GM19328 (cell line): ENCODE data around the gene CFD.
"Not testable (repeated sequence)": the region's sequence is repeated elsewhere in the genome, so short reads cannot be mapped to it uniquely, and the experiment has no call there.

Experiments used
- ATAC-seq: cut with Tn5 transposase; IDR thresholded peaks from one replicate; pipeline ENCODE4 v1.9.1; 2021; ENCODE audit warnings: mild to moderate bottlenecking, moderate library complexity; ENCODE audit not compliant: unreplicated experiment

Gene CFD

DNA sequence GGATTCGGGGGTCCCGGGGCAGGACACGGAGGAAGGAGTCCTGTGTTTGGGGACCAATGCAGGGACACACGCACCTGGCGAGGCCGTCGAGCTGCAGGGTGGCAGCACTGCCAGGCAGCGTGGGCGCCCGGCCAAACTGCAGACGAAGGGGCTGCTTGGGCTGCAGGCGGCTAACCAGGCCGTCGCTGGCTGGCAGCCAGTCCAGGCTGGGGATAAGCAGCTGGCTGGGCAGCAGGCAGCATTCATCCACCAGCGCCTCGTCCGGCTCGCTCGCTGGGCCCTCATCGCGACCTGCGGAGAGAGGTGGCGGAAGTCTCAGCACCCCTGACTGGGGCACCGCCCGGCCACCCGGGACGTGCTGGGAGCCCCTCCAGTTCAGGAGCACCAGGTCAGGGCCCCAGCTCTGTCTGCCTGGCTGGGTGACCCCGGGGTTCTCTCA, 11.5 kb downstream of the CFD start:
- no peak for ATAC-seq

DNA sequence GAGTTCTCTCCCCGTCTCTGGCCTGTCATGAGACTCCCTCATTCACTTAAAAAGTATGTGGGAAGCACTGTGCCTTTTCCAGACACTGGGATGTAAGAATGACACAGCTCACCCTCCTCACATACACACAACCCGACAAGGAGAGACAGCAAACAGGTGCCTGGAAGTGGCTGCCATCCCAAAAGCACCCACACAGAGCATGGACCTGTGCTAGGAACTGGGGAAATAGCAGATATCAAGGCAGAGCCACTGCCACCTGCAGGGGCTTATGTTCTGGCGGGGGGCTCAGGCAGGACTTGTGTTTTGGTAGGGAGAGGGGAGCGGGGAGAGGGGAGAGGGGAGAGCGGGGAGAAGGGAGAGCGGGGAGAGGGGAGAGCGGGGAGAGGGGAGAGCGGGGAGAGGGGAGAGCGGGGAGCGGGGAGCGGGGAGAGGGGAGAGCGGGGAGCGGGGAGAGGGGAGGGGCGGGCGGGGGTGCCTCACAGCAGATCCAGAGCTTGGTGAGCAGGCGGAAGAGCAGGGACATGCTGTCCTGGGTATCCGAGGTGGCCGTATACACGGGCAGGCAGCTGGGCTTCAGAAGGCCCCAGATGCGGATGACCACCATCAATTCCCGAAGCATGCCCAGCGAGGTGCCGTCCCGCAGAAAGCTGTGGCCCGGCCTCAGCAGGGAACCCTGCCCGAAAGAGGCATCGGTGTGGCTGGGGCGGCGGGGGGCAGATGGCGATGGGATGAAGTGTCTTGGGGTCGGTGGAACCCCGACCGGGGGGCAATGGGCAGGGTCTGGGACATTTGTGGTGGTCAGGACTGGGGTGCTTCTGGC, 12.2 kb downstream of the CFD start:
- ATAC-seq, result no peak

DNA sequence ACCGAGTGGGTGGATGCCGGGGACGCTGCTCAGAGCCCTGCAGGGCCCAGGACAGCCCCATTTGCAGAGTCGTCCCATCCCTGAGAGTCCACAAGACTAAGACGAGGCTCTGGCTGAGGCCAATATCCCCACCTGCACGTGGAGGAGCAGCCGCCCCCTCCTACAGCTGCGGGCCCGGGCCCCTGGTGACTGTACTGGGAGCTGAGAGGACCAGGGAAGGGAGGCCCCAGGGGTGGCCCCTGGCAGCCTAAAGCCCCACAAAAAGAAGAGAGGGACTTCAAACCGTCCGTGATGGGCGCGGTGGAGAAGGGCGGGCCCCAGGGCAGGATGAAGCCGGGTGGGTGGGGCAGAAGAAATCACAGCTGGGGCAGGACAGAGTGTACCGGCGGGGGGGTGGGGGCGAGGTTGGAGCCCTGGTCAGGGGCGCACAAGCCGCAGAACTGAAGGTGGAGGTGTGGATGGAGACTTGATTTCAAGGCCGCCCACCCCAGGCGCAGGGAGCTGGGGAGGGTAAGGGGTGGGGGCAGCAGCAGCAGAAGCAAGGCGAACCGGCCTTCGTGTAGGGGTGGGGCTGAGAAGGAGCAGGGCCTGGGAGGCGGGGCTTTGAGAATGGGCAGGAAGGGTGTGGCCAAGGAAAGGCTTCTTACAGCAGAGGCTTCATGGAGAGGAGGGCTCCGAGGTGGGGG, 12.9 kb downstream of the CFD start:
- ATAC-seq, result no peak

DNA sequence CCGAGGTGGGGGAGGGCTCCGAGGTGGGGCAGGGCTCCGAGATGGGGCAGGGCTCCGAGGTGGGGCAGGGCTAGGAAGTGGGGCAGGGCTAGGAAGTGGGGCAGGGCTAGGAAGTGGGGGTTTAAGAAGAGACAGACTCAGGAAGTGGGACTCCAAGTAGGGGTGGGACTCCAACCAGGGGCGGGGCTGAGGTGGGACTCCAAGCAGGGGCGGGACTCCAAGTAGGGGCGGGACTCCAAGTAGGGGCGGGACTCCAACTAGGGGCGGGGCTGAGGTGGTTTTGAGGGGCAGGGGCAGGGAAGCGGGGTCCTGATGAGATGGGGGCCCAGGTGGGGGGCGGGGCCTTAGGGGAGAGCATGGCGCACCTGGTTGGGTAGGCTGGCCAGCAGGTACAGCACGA, 13.6 kb downstream of the CFD start:
- no peak for ATAC-seq

DNA sequence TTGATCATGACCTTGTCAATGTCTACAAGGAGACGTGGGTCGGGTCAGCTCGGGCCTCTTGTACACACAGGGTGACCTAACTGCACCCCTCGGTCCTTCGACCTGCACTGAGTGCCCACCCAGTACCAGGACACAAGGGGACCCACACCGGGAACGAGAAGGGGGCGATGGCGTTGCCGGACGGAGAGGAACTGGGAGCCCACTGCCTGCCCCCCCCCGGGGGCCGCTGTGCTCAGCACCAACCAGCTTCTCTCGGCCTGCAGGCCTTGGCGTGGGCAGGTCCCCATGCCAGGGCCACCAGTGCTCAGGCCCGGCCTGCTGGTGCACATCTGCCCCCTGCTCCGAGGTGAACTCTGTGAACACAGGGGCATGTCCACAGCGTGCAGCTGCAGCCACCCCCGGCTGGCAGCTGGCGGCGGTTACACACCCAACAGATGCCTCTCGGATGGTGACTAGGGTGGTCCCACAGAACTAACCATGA, 14.1 kb downstream of the CFD start:
- ATAC-seq, result no peak

DNA sequence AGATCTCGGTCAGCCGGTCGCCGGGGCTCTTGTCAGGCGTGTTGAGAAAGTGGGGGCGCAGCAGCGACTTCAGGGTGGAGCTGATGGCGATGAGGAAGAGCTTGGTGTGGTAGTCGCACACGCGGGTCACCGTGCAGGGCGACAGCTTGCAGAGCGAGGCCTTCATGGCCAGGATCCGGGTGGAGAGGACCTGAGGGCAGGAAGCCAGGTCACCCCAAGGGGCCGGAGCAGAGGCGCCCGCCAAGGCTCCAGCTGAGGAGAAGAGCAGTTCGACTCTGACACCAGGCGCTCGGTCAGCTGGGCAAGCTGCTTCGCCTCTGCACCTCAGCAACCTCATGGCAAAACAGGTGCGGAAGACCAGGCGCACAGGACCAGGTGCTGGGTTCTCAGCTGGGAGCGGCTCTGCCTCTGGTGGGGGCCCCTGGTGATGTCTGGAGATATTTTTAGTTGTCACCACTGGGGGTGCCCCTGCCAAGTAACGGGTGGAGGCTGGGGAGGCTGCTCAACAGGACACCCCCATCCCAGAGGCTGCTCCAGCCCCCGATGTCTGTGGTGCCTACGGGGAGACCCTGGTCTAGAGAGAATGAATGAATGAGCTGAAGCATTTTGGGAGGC, 15.9 kb downstream of the CFD start:
- no peak for ATAC-seq

DNA sequence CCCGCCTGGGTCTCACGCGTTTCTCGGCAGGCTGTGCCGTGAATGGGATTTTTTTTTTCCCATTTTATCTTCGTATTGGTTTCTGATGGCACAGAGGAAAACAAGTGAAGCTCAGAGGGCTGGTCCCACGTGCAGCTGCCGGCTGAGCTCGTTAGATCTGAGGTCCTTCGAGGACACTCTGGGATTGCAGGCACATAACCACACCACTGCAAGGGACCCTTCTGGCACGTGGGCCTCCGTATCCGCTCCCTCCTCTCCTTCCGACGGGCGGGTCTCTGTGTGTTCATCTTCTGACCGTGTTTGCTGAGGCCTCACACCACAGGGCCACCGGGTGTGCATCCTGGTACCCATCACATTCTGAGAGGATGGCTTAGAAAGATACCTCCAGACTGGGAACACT, 16.6 kb downstream of the CFD start:
- no peak for ATAC-seq

DNA sequence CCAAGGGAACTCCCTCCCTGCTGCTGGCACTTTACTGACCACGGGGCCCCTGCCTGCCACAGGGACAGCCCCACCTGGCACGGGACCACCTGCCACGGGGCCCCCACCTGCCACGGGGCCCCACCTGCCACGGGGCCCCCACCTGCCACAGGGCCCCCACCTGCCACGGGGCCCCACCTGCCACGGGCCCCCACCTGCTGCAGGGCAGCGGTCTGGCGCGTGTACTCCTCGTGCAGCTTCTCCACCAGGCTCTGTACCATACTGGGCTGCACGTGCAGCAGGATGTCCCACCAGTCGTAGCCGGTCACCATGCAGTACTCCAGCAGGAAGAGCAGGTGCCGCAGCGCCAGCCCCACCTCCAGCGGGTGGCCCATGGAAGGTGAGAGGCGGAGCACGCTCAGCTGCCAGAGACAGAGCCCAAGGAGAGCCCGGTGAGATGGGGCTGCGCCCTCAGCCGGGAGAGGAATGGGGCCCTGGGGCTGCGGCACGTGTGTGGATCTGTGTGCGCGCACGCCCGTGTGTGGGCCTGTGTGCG, 17.4 kb downstream of the CFD start:
- no peak for ATAC-seq

DNA sequence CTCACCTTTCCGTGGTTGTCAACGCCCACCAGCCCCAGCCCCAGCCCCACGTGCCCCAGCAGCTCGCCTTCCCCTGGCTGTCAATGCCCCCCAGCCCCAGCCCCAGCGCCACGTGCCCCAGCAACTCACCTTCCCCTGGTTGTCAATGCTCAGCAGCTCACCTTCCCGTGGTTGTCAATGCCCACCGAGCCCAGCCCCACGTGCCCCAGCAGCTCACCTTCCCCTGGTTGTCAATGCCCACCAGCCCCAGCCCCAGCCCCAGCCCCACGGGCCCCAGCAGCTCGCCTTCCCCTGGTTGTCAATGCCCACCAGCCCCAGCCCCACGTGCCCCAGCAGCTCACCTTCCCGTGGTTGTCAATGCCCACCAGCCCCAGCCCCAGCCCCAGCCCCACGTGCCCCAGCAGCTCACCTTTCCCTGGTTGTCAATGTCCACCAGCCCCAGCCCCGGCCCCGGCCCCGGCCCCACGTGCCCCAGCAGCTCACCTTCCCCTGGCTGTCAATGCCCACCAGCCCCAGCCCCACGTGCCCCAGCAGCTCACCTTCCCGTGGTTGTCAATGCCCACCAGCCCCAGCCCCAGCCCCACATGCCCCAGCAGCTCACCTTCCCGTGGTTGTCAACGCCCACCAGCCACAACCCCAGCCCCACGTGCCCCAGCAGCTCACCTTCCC, 18.7 kb downstream of the CFD start:
- ATAC-seq, result not testable (repeated sequence)

DNA sequence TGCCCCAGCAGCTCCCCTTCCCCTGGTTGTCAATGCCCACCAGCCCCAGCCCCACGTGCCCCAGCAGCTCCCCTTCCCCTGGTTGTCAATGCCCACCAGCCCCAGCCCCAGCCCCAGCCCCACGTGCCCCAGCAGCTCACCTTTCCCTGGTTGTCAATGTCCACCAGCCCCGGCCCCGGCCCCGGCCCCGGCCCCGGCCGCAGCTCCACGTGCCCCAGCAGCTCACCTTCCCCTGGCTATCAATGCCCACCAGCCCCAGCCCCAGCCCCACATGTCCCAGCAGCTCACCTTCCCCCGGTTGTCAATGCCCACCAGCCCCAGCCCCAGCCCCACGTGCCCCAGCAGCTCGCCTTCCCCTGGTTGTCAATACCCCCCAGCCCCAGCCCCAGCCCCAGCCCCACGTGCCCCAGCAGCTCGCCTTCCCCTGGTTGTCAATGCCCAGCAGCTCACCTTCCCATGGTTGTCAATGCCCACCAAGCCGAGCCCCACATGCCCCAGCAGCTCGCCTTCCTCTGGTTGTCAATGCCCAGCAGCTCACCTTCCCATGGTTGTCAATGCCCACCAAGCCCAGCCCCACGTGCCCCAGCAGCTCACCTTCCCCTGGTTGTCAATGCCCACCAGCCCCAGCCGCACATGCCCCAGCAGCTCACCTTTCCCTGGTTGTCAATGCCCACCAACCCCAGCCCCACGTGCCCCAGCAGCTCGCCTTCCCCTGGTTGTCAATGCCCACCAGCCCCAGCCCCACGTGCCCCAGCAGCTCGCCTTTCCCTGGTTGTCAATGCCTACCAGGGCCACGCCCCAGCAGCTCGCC, 19.5 kb downstream of the CFD start:
- not testable (repeated sequence) for ATAC-seq

DNA sequence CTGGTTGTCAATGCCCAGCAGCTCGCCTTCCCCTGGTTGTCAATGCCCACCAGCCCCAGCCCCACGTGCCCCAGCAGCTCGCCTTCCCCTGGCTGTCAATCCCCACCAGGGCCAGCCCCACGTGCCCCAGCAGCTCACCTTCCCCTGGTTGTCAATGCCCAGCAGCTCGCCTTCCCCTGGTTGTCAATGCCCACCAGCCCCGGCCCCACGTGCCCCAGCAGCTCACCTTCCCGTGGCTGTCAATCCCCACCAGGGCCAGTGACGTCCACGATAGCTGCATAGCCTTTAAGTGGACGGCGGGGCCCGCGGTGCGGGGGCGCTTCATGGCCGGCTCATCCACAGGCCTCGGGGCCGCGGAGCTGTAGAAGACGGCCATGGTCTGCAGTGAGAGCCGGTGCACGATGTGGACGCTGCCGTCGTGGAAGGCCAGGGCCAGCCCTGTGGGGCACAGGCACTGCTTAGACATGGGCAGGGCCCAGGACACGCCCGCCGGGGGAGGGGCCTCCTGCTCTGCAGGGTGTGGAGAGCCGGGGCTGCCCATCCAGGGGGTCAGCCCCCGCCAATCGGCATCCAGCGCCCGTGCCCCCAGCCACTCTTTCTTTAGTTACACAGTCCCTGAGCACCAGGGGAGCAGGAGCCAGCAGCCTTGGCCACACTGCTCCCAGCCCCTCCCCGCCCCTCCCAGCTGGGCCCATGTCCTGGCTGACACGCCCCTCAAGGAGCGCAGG, 20.4 kb downstream of the CFD start:
- no peak for ATAC-seq

DNA sequence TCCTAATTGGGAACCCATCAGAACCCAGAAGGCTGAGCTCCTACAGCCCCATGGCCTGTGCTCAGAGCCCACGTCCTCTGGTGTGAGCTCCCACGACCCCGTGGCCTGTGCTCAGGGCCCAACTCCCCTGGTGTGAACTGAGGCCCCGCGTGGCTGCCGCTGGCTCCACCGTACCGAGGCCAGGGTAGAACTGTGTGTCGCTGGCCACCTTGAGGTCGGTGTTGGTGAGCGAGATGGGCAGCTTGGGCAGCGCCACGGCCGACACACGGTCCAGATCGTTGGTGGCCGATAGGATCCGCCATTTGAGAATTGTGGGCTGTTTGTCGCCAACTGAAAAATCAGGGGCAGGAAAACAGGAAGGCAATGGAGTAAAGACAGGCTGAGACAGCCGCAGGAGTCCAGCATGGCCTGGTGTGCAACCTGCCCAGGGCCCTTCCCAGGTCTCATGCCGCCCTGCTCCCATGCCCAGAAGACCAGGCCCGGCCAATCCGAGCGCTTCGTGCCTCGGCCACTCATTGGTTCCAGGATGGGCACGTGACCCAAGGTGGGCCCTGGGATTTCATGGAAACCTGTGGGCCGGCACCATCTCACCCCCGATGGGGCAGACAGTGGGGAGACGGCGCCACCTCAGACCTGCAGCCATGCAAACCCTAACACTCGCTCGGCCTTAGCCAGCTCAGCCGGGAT, 22.1 kb downstream of the CFD start:
- ATAC-seq, result no peak

DNA sequence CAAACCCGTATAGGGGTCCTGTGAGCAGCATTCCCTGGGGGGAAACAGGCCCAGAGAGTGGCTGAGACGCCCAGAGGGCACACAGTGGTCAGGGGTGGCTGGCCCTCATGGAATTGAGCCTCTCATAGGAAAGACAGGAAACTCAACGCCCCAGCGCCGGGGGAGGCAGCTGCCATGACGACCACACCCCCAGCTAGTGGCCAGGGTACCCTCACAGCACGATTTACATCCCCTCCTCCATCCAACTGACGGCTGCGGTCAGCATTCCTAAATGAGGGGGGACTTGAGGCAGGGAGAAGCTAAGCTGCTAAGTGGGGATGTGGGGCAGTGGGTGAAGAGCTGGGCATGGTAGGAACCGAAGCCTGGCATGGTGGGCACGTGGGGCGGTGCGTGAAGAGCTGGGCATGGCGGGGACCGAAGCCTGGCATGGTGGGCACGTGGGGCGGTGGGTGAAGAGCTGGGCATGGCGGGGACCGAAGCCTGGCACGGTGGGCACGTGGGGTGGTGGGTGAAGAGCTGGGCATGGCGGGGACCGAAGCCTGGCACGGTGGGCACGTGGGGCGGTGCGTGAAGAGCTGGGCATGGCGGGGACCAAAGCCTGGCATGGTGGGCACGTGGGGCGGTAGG, 23.5 kb downstream of the CFD start:
- ATAC-seq, result no peak

DNA sequence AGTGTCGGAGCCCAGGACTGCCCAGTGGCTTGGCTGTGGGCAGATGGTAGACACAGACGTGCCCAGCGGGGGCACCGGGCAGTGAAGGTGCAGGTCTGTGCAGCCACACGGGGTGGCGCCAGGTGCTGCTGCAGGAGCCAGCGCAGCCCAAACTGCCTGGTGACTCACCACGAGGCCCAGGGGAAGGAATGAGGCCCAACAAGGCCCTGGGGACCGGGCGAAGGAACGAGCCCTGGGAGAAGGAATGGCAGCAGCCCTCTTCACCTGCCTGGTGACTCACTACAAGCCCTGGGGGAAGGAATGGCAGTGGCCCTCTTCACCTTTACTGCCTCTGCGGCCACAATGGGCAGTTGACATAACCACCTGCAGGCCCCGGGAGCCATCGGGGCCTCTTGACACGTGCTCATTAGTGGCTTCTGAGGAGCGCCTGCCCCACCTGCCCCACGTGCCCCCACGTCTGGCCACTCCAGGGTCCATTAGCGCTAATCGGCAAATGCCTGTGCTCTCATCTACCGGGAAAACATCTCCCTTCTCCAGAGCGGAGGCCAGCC, 24.3 kb downstream of the CFD start:
- ATAC-seq, result no peak

DNA sequence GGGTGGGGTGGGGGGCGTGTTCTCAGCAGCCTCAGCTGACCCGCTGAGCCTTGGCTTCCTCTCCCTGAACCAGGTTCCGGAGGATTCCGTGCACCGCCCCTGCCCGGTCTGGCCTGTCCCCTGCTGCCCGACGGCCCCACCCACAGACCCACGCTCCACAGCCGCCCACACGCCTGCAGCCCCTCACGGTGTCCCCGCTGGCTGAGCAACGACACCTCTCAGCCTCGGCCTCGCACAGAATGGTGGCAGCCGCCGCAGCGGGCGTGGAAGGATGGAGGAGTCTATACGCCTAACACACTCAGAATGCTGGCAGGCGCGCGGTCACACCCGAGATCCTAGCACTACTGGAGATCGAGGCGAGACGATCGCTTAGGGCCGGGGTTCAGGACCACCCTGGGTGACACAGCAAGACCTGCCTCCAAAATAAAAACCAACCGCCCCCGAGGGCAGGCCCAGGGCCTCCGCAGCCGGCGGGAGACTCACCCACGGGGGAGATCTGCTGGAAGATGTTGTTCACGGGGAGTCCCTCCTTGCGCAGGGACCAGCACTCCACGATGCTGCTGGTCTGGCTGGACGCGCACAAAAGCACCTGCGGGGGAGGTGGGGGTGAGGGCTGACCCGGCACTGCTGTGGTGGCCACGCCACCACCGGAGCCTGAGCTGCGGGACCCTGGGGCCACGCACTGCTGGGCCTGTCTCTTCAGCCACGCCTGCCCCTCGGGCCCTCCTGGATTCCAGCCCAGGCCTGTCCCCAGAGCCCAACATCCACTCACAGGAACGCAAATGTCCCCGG, 25.2 kb downstream of the CFD start:
- ATAC-seq, result no peak

DNA sequence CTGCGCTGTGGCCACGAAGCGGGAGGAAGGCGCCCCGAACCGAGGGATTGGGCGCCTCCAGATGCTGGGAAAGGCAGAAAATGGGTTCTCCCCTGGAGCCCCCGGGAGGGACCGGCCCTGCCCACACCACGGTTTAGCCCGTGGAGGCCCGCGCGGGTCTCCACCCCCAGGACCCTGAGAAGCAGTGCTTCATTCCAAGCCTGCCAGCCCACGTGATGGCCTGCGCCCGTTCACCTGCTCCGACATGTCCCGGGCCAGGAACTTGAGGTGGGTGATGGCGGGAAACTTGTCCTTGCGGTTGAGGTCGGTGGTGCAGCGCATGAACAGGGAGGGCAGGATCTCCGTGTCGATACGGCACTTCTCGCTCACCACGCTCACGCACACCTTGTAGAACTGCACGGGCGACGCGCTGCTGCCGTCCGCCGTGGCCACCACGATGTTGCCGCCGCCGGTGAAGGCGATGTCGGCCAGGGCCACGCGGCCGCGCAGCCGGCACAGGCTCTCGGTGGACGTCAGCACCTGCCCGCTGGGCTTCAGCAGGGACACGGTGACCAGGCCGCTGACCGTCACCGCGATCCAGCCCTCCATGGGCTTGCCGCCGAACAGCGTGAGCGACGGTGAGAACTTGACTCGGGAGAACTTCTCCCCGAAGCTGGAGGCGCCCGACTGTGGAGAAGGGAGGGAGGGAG, 26.2 kb downstream of the CFD start:
- no peak for ATAC-seq

DNA sequence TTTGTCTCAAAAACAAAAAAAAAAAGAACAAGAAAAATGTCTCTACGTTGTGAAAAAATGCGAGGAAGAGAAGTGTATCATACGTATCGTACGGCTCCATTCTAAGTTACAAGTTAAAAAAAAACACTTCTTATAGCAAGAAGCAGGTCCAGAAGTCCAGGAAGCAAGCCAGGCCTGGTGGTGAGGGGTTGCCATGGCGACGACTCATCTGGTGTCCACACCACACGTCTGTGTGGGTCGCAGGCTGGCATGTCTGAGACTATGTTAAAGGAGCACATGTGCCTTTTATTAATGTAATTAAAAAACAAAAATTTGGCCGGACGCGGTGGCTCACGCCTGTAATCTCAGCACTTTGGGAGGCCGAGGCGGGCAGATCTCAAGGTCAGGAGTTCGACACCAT, 27.6 kb downstream of the CFD start:
- no peak for ATAC-seq
